ENCODE measurements around the gene SGSM2.

DNA sequence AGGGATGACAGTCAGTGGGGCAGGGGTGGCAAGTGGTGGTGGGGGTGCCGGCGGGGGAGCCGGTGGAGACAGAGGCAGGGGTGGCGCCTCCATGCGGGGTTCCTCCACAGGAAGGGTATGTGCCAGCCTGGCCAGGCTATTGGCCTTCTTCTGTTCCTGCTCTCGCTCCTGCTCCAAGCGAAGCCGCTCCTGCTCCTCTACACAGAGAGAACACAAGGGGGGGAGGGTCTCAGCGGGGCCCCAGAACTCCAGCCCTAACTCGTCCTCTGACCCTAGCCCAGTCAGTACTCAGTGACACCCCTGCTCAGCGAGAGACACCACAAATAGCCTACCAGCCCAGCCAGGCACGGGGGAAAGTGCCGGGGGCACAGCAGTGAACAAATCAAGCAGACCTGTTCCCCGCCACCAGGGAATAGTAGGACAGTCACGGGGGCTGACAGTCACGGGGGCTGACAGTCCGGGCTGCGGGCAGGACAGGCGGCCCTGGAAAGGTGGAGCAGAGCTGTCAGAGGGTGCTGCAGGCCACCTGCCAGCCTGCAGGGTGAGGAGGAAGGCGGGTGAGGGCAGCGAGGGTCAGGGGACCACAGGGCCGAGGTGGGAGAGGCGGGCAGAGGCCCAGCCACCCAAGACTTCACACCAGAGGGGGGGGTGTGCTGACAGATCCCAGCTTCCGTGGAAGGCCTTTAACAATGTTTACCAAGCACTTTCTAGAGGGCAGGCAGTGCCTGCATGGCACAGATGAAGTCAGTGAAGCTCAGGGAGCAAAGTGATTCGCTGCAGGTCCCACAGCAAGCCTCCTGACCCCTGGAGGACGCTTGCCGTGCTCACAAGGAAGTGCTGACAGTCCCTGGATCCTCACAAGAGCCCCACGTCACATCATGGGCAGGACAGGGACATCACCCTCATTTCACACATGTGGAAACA, 58.2 kb downstream of the SGSM2 start:
- TF ChIP-seq OSR1 (CRISPR knock-in tag; IDR thresholded peaks at IDR 0.05) (no peak), ISL1 (CRISPR knock-in tag; IDR thresholded peaks at IDR 0.05) (no peak), GLIS3 (CRISPR knock-in tag; IDR thresholded peaks at IDR 0.05) (no peak), ZFP3 (CRISPR knock-in tag; IDR thresholded peaks at IDR 0.05) (no peak), ESRRG (CRISPR knock-in tag; IDR thresholded peaks at IDR 0.05) (no peak), CSDC2 (CRISPR knock-in tag; IDR thresholded peaks at IDR 0.05) (no peak), TOX (CRISPR knock-in tag; IDR thresholded peaks at IDR 0.05; ENCODE audit: borderline replicate concordance) (no peak)
- TF ChIP-seq, protein P1, sequence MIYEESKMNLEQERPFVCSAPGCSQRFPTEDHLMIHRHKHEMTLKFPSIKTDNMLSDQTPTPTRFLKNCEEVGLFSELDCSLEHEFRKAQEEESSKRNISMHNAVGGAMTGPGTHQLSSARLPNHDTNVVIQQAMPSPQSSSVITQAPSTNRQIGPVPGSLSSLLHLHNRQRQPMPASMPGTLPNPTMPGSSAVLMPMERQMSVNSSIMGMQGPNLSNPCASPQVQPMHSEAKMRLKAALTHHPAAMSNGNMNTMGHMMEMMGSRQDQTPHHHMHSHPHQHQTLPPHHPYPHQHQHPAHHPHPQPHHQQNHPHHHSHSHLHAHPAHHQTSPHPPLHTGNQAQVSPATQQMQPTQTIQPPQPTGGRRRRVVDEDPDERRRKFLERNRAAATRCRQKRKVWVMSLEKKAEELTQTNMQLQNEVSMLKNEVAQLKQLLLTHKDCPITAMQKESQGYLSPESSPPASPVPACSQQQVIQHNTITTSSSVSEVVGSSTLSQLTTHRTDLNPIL (CRISPR knock-in tag; IDR thresholded peaks at IDR 0.05; ENCODE audit: low read depth): no peak
